BE2C (cell line): Measurements from ENCODE around the gene C6orf47. TPM values are rescaled to one million over a fixed set of nuclear protein-coding genes. Genes with fewer than 3 reads are reported as not detected.
"Not testable (repeated sequence)": the region's sequence is repeated elsewhere in the genome, so short reads cannot be mapped to it uniquely, and the experiment has no call there.

Experiments
- DNase-seq: peaks from one replicate; pipeline ENCODE4 v3.0.0-alpha.2; 2020
- H3K27me3 ChIP-seq: fragments of 250-450 bp; sonication (Bioruptor Pico); 2 replicates; pipeline ENCODE4 v1.5.1; 2020; ENCODE audit warnings: mild to moderate bottlenecking
- H3K36me3 ChIP-seq: fragments of 250-450 bp; sonication (Bioruptor Pico); 2 replicates; pipeline ENCODE4 v1.5.1; 2020; ENCODE audit warnings: mild to moderate bottlenecking
- H3K4me1 ChIP-seq: fragments of 250-450 bp; sonication (Bioruptor Pico); 2 replicates; pipeline ENCODE4 v1.5.1; 2020
- H3K4me3 ChIP-seq: 2 replicates; pipeline ENCODE4 v1.5.1; 2011; ENCODE audit warnings: low read depth, low read length
- H3K9me3 ChIP-seq: fragments of 250-450 bp; sonication (Bioruptor Pico); 2 replicates; pipeline ENCODE4 v1.5.1; 2020
- CTCF ChIP-seq: IDR thresholded peaks from 2 replicates; pipeline ENCODE4 v1.5.1; 2012; ENCODE audit warnings: mild to moderate bottlenecking, low read depth, low read length
- polyA plus RNA-seq: library from polyadenylated mRNA; unstranded; fragments of >200 nt; gene quantifications from one replicate; pipeline ENCODE4 v1.2.1, GENCODE V29; 2012; ENCODE audit warnings: low read depth, missing spikeins; ENCODE audit not compliant: insufficient read length, insufficient read depth

The C6orf47 gene, protein sequence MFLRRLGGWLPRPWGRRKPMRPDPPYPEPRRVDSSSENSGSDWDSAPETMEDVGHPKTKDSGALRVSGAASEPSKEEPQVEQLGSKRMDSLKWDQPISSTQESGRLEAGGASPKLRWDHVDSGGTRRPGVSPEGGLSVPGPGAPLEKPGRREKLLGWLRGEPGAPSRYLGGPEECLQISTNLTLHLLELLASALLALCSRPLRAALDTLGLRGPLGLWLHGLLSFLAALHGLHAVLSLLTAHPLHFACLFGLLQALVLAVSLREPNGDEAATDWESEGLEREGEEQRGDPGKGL
- 11.7 TPM for polyA plus RNA-seq

DNA sequence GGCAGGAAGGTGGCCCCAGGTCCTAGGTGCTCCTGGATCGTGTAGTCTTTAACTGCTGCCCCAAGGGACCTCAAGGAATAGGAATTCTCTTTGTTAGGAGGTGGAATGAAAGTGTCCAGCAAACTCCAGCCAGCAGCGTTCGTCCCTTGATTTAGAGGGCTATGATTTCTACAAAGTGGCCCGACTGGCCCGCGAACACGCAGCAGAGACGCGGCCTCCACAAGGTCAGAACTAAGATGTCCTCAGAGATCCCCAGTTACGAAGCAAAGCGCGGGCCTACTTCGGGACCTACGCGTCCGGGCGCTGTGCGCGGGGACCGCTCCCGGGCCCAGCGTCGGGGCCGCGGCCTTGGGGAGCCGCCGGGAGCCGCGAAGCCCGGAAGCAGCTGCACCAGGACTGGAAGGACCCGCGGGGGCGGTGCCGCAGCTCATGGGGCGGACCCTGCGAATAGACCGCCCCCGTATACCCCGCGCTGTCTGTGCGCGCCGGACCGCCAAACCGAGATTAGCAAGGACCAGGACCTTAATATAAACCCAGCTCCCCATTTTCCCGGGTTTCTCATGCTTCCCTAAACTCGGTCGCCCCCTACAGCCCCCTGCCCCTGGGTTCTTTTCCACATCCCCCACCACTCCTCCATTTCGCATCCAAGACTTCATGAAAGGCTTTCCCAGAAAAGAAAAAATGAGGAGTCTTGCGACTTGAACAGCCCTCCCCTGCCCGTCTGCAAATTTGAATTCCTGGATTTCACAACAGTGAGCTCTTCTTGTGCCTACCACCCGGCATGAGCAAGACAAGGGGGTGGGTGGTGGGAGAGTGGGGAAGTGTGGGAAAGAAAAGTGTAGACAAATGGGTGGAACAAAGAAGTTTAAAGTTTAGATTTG lies at the start of gene C6orf47:
TSS of gene C6orf47 (minus strand) at position 398 of the 881 bp plus-strand sequence. CDS start 831 bp downstream, outside the sequence.
- Histone ChIP-seq H3K36me3 (peaks cover 8% of the 10 kb centered on the region), H3K4me3 (peak within 1 kb of the TSS; percentile 85), H3K9me3 (no peaks in the 10 kb centered on the region), H3K4me1 (no peaks in the 10 kb centered on the region), H3K27me3 (no peaks in the 10 kb centered on the region)
- no peak for TF ChIP-seq CTCF
- peak; percentile 91 for DNase-seq

GRCh38 chr6:31709157-31709556 lies 48.6 kb upstream of the C6orf47 start:
- H3K4me1 ChIP-seq, H3K36me3 ChIP-seq, H3K27me3 ChIP-seq, H3K4me3 ChIP-seq, H3K9me3 ChIP-seq, DNase-seq: not testable (repeated sequence)

DNA sequence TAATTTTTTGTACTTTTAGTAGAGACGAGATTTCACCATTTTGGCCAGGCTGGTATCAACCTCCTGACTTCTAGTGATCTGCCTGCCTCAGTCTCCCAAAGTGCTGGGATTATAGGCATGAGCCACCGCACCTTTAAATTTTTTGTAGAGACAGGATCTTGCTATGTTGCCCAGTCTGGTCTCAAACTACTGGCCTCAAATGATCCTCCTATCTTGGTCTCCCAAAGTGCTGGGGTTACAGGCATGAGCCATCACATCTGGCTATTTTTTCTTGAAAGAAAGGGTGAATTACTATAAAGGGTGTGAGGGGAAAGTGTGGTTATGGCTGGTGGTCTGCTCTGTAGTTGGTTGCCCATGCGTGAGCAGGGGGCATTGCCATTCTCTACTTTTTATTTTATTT lies 47.6 kb upstream of the C6orf47 start:
- H3K9me3 ChIP-seq = no peaks in the 10 kb centered on the region
- H3K36me3 ChIP-seq = no peaks in the 10 kb centered on the region
- TF ChIP-seq CTCF = no peak
- H3K4me3 ChIP-seq = no peak overlapping the region
- H3K4me1 ChIP-seq = no peaks in the 10 kb centered on the region
- DNase-seq = no peak
- H3K27me3 ChIP-seq = no peaks in the 10 kb centered on the region

GRCh38 chr6:31707701-31708100 lies 47.1 kb upstream of the C6orf47 start:
- no peaks in the 10 kb centered on the region for H3K4me1 ChIP-seq
- H3K36me3 ChIP-seq = no peaks in the 10 kb centered on the region
- TF ChIP-seq CTCF = no peak
- no peaks in the 10 kb centered on the region for H3K9me3 ChIP-seq
- H3K4me3 ChIP-seq = no peak overlapping the region
- no peaks in the 10 kb centered on the region for H3K27me3 ChIP-seq
- DNase-seq = no peak

GRCh38 chr6:31706599-31706998 lies 46.0 kb upstream of the C6orf47 start, which contains the start of gene LY6G6F:
Gene LY6G6F, plus strand, starts transcription at chr6:31706866. Its CDS starts 41 bp downstream, at chr6:31706907.
- Histone ChIP-seq H3K4me1 (no peaks in the 10 kb centered on the region), H3K27me3 (no peaks in the 10 kb centered on the region)
- TF ChIP-seq CTCF = no peak

GRCh38 chr6:31705931-31706330 lies 45.4 kb upstream of the C6orf47 start:
- Histone ChIP-seq H3K36me3 (no peaks in the 10 kb centered on the region), H3K9me3 (no peaks in the 10 kb centered on the region), H3K4me1 (no peaks in the 10 kb centered on the region), H3K4me3 (no peak overlapping the region), H3K27me3 (no peaks in the 10 kb centered on the region)
- no peak for DNase-seq
- no peak for TF ChIP-seq CTCF

More at GRCh38 chr6:31706599-31706998, 46.0 kb upstream of the C6orf47 start, which contains the start of gene LY6G6F:
- peak; percentile 62 for DNase-seq
- Histone ChIP-seq H3K4me3 (no peak within 1 kb of the TSS), H3K36me3 (no peaks in the 10 kb centered on the region), H3K9me3 (no peaks in the 10 kb centered on the region)
